ENCODE measurements around the gene PROK2.

PROK2 gene

DNA sequence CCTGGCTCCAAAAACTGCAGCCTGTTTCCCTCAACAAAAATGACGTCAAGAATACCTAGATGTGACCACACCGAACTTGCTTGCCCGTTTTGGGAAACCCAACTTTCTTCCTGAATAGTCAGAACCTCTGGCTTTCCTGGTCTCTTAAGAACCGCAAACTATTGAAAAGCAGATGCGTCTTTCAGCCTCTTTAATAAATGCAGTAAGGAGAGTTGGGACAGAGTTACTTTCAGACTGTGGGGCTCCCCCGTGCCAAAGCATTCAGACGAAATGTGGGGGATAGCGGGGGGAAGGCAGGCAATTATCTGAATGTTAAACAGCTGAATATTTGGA, 1.2 kb upstream of the PROK2 start:
- DNase-seq, result no peak

DNA sequence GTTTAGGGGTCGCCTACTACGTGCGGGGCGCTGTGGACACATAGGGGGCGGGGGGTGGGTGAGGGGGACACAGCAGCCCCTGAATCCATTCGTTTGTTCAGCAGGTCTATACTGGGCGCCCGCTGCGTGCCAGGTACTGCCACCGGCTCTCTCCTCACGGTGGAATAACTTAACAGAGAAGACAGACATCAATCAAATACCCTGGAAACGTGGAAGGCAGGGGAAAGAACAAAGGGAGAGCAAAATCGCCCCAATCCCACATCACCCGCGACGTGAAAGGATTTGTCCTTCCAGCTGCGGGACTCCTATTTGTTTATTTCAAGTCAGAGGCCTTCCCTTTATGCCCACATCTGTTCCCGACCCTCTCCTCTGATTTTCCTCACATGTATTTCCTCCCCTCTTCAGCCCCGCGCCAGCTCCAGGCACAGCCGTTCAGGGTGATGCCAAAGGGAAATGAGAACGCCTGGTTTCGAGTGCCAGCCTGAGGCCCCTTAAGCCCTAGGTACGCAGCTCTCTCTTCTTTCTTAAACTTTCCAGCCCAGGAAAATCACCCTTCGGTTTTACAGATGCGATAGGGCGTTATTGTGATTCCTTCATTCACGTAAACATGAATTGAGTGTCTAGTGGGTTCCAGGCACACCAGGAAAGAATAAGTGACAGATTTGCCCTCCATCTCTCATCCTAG, 726 bp upstream of the PROK2 start:
- DNase-seq, result no peak

DNA sequence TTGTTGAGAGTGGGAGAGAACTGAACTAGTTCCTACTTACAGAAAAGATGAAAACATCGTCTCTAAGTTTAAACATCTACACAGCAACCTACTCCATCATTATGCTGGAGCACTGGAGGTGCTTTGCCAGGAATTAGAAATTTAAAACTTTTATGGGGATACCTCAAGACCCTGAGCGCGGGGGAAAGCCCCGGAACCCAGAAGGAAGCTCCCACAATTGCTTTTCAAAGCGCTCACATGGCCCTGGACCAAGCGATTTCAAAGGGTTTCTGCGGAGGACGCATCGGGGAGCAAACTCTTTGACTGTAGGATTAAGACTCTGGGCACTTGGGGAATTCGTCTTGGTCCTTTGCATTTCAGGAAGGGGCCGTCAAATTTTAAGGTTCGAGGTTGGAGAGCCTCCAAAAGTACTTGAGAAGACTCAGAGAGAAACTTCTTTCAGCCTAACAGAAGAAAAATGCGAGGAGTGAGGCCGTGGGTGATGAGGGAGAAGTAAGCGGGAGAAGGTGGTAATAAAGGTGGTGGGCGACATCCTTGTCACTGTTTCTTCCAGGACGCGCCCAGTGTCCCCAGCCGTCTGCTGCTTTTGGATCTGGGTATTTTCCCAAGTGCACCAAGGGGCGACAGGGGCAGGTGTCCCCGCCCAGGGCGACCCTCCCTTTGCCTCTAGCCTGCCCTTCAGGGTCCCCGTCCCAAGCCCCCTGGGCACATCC, 591 bp downstream of the PROK2 start:
- DNase-seq, result no peak

DNA sequence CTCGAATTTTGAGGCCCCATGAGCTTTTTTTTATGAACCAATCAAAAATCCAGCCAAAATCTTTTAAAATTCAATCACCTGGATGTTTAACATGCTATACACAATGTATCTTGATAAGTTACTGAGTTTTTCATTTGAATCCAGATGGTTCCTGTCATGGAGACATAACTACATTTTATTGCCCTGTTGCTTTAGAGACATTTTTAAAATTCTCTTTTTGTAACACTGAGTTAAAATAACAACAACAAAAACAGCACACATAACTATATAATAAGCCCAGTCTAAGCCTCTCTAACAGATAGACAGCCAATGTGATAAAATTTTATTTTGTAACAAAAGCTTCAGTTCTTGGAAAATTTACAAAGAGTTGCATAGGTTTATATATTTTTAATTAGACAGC, 1.8 kb downstream of the PROK2 start:
- DNase-seq, result no peak

DNA sequence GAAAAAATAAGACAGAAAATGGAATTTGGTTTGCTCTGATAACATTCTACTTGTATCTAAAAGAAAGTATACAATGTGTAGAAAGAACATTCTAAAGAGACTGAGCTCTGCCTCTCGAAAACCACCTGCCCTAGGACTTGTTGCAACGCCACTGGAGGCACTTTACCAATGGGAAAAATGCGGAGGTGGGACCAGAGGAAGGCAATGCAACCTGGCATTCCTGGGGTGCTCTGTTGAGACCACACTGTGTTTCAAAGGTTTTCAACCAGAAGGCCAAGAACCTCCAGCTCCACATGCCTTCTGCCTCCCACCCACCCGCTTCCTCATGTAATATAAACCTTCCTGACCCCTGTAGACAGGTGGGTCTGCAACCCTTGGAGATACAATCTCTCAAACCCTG, 4.5 kb downstream of the PROK2 start:
- no peak for DNase-seq

DNA sequence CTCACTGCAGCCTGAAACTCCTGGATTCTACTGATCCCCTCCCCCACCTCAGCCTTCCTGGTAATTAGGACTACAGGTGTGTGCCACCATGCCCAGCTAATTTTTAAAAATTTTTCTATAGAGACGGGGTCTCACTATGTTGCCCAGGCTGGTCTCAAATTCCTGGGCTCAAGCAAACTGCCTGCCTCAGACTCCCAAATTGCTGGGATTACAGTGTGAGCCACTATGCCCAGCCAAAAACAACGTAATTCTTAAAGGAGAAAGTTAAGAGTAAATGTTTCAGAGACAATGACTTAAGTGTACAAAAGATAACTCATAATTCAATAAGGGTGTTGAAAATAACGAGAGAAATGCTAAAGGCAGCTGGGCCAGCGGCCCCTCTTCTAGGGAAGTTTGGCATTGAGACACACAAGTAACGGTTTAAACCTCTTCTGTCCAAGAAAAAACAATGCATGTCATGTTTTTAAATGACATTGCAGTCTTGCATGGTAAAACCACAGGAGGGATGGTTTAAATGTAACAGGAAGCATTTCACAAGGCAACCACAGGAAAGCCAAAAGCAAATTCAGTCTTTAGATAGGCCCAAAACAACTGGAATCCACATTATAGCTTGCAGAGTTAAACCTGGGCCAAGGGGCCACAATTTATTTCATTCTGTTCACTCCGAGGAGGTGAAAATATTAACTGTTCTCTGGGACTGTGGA, 5.1 kb downstream of the PROK2 start:
- no peak for DNase-seq

DNA sequence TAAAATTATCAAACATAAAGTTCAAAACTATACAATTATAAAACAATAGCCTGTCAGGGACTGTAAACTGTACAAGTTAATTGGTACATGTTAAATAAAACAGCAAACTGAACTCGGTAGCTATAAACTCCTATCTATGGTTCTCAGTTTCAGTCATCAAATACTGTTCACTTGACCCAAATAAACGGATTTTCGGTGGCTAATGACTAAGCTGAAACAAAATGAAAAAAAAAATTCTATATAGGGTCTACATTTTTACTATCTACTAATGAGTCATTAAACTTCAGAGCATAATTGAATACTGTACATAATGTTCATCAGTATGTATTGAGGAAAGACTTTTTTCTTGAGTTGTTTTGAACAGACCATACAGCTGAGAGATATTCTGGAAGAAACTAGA, 6.6 kb downstream of the PROK2 start:
- no peak for DNase-seq

DNA sequence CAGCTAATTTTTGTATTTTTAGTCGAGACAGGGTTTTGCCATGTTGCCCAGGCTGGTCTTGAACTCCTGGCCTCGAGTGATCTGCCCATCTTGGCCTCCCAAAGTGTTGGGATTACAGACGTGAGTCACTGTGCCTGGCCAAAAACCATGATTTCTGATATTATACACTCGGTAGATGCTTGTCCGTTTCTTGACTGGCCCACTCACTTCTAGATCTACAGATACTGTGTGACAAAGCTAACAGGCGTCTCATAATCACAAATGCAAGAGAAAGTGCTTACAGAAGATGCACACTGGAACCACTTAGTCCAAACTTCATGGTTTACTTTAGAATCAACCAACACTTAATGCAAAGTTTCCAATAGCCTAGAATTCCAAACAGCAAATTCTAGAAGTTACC, 8.4 kb downstream of the PROK2 start:
- DNase-seq, result no peak

DNA sequence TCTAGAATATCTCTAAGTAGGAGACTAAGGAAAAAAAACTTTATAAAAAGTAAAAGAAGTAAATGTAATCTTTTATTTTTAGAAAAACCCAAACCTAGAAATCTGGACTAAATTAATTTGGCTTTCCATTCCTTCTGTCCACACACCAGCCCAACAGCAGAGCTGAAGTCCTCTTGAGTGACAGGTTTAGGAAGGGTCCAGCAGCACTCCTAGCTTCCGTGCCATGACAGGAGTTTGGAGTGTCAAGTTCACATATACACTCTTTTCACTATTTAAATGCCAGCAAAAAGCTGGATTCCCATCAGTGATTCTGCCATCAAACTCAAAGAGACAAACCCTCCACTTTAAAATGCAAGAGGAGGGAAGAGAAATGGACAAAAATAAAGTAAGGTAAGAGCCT, 13.1 kb downstream of the PROK2 start:
- DNase-seq, result no peak

DNA sequence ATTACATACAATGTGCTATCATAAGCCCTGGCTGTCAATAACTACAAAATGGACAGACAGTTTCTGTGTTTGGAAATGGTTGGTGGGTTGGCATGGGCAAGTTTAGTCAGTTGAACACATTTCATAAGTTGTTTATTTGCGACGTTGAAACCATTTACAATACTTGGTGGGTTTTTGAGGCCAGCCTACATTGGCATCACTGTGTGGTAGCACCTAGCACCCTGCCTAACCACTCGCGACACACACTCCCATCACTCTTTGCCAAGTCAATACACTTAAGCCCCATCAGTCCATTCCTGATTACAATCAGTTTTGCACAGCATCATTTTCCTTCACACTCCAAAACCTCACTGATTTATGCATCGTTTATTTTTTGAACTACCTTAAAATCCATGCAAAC, 13.8 kb downstream of the PROK2 start:
- DNase-seq, result no peak

DNA sequence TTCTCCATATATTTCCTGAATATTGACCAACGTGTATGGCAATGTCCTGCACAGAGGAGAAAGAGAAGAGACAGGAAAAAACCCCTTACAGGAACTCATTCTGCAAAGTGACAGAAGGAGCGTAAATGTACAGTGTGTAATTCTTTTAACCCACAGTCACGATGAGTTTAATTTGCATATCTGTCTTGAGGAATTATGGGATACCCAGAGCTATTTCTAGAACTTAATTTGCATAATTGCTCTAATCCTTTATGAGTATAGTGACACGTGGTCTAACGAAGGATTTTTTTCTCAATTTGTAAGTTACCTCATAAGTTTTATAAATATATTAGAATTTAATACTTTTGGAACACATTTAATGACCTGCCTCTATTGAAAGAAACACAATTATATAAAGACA, 21.5 kb downstream of the PROK2 start:
- DNase-seq, result no peak

DNA sequence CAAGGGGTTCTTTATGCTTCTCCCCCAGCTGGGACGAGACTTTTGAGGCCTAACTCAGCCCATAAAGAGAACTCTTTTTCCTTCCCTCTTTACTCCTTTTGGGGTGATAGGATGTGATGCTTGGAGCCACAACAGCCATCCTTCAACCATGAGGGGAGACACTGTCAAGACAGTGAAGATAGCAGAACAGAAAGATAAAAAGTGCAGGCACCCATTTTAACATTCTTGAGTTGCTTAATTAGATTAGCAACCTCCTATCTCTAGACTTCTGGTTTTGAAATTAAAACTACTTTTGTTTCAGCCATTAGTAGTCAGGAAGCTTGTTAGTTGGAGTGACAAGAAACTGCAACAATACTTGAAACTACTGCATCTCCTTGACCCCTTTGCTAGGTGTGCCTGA, 24.8 kb downstream of the PROK2 start:
- DNase-seq, result no peak

DNA sequence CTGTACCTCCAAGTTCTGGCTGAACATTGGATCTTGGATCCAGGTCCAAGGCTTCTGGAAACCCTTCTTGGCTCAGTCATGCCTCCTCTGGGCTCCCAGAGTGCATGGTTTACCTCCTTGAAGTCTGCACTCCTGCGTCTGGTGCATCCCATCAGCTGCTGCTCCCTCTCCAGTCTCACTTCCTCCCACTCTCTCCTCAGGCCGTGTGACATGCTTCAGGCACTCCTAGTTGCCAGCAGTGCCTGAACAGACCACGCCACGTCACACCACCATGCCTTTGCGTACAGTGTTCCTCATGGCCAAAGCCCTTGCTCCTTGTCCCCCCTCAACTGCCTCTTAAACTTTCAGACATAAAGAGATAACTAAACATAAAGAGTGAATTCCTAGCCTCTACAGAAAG, 25.5 kb downstream of the PROK2 start:
- DNase-seq, result no peak

DNA sequence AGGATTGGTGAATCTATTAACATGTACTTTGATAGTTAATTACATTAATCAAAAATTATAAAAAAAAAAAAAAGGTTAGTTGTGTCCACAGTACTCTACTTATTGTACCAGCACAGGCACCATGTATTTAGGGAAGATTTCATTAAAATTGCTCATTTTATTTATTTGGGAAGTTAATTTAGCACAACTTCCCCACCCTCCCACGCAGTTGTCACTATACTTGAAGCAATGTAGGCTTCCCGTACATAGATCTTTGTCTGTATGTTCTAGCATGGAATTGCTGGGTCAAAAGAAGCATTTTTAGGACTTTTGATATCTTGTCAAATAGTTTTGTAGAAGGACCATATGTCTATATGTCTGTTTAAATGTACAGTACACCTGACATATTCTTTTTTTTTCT, 26.9 kb downstream of the PROK2 start:
- no peak for DNase-seq

DNA sequence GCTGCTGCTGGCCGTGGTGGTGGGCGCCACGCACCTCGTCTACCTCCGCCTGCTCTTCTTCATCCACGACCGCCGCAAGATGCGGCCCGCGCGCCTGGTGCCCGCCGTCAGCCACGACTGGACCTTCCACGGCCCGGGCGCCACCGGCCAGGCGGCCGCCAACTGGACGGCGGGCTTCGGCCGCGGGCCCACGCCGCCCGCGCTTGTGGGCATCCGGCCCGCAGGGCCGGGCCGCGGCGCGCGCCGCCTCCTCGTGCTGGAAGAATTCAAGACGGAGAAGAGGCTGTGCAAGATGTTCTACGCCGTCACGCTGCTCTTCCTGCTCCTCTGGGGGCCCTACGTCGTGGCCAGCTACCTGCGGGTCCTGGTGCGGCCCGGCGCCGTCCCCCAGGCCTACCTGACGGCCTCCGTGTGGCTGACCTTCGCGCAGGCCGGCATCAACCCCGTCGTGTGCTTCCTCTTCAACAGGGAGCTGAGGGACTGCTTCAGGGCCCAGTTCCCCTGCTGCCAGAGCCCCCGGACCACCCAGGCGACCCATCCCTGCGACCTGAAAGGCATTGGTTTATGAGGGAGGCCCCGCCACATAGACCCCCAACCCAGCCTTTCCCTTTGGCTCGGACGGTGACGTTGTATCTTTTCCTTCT, 30.2 kb downstream of the PROK2 start:
- DNase-seq, result no peak

DNA sequence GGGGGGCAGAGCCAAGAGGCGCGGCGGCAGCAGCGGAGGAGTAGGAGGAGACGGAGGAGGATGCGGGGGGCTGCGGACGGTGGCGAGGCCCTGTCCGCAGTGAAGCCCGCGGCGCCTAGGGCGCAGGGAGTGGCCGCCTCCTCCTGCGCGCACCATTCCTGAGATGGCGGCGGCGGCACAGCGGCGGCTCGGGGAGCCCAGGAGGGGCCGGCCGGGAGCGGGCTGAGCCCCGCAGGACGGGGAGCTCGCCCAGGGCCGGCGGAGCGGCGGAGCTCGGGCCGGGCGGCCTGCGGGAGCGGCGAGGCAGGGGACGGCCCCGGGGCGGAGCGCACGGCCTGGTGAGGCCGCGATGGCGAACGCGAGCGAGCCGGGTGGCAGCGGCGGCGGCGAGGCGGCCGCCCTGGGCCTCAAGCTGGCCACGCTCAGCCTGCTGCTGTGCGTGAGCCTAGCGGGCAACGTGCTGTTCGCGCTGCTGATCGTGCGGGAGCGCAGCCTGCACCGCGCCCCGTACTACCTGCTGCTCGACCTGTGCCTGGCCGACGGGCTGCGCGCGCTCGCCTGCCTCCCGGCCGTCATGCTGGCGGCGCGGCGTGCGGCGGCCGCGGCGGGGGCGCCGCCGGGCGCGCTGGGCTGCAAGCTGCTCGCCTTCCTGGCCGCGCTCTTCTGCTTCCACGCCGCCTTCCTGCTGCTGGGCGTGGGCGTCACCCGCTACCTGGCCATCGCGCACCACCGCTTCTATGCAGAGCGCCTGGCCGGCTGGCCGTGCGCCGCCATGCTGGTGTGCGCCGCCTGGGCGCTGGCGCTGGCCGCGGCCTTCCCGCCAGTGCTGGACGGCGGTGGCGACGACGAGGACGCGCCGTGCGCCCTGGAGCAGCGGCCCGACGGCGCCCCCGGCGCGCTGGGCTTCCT, 31.0 kb downstream of the PROK2 start, which contains the start of gene GPR27:
TSS of gene GPR27 (plus strand) at position 155 of the 909 bp plus-strand sequence. CDS start at position 350, 195 bp downstream.
- no peak for DNase-seq

DNA sequence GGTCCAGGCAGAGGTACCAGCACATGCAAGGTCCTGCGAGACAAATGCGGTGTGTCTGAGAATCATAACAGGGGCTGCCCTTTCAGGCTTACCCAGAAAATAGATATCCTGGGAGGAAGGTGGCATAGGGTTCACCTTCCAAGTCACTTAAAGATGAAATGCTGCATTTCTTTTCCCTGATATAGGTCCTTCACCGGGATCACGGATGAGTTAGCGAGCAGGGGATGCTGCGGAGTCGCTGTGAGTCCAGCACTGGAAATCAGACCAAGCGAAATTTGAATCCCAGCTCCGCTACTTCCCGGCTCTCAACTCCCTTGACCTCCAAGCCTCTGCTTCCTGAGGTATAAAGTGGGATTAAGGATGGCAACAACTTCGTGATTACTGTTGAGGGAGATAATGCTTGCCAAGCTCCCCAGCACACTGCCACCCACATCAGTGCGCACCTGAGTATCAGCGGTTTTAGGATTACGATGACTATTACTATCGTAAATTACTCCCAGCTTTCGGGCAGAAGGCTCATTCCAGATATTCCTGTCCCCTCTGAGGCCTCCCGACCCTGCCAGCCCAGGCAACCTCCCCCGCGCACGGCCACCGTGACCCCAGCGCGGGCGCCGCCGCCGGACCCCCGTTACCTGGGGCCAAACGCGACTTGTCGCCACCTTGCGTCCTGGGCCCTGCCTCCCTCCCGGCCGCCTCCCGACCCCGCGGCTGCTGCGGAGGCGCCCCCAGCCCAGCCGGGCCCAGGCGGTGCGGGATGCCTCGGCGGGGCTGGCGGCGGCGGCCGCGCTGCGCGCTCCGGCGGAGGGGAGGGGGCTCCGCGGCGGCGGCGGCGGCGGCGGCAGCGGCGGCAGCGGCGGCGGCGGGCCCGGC, 31.9 kb downstream of the PROK2 start:
- DNase-seq, result no peak

DNA sequence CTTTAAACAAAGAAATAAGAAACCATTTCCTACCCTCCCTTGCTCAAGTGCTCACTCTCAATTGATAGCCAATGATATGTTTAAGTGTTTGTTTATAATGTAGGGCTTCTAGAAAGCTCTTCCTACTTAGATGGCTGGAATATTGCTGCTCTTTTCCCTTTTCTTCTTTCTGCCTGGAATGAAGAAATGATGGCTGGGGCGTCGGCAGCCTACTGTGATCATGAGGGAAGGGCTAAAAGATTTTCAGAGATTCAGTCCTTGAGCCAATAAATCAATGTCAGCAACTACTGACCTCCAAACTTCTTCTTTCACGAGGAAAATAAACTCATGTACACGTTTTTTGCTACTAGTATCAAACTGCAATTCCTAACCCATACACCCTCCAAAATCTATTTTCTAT, 33.3 kb downstream of the PROK2 start:
- DNase-seq, result no peak

DNA sequence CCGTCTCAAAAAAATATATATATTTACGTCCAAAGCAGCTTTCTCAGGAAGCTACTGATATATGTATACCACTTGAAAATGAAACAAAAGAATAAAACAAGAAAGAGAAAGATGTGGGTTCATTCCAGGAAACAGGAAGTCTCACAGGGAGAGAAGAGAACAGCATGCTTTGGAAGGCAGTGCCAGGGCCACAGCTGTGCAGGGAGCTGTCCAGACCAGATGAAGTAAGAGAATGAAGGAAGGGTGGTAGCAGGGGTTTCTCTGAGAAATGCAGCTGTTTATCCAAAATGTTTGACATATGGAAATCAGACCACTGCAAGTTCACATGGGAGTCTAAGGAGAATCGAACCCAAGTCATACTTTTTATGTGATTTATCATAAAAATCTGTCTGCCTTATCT, 40.2 kb downstream of the PROK2 start:
- DNase-seq, result no peak

DNA sequence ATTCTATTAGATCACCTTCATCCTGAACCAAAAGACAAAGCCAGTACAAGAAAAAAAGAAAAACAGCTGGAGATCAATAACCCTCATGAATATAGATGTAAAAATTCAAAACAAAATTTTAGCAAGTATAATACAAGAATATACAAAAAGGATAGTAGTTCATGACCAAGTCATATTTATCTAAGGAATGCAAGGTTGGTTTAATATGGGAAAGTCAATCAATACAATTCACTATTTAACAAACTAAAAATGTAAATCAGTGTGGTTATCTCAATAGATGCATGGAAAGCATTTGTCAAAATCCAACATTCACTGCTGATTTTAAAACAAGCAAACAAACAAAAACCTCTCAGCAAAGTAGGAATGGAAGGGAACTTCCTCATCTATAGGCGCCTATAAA, 42.3 kb downstream of the PROK2 start:
- DNase-seq, result no peak

DNA sequence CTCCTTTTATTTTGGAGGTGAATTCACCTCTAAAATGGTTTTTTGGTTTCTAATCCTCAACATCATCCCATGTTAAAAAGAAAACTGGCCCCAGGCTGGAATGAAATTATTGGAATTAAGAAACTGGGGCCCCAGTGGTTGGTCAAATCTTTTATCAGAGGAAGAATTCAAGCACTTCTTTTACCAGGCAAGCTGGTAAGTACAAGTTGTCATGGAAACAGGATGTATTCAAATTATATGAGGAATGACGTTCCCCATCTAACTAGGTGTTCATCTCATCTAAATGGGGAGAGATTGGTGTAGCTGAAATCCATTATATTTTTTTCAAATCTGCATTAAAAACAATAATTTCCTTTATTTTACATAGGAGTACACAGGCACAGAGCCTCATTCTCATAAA, 50.1 kb downstream of the PROK2 start:
- DNase-seq, result no peak

DNA sequence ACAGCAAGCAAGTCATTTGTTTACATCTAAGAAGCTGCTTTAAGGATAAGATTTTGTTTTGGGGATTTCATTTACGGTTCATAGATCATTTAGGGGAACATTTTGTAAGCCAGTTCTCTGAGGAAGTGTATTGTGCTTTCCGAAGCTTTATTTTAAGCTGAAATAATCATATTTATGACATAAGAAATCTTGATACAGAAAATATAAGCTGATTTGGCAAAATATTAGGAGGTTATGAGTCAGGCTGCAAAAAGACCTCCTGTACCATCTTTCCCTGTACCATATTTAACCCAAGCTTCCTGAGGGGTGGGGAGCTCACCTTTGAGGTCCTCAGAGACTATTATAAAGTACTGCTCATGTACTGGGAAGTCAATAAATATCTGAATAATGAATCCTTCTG, 51.6 kb downstream of the PROK2 start:
- DNase-seq, result no peak
